Measurements from ENCODE around the gene LPAR4. TPM values are rescaled to one million over a fixed set of nuclear protein-coding genes. Genes with fewer than 3 reads are reported as not detected.

LPAR4 gene
- total and polyA plus RNA-seq, 8 donors, result 0.21 to 10.2 (median 5.2) TPM

DNA sequence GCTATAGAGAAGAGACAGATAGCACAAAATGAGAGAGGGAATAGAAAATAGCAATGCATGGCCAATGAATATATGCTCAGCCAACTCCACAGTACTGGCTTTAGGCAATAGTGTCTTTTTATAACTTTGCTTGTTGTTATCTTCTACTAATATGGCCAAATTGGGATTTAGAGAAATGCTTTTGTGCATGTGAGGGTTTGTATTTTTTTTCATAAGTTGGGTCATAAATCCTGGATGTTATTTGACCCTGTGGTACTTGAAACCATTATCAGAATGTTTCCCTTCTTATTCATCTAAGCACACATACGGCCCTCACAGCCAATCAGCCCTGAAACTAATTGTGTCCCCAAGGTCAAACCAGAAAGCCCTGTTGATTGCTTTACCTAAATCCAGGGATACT, 35.2 kb upstream of the LPAR4 start:
- H3K36me3 ChIP-seq, result no peaks in the 10 kb centered on the region
- intact Hi-C loops (cut with DNase I), result no loop called here
- peaks cover 0 to 6% of the 10 kb centered on the region in 2 donors for H3K27me3 ChIP-seq
- H3K9me3 ChIP-seq, result no peaks in the 10 kb centered on the region
- ATAC-seq, result no peak
- no peaks in the 10 kb centered on the region for H3K4me1 ChIP-seq
- TF ChIP-seq, protein P1, sequence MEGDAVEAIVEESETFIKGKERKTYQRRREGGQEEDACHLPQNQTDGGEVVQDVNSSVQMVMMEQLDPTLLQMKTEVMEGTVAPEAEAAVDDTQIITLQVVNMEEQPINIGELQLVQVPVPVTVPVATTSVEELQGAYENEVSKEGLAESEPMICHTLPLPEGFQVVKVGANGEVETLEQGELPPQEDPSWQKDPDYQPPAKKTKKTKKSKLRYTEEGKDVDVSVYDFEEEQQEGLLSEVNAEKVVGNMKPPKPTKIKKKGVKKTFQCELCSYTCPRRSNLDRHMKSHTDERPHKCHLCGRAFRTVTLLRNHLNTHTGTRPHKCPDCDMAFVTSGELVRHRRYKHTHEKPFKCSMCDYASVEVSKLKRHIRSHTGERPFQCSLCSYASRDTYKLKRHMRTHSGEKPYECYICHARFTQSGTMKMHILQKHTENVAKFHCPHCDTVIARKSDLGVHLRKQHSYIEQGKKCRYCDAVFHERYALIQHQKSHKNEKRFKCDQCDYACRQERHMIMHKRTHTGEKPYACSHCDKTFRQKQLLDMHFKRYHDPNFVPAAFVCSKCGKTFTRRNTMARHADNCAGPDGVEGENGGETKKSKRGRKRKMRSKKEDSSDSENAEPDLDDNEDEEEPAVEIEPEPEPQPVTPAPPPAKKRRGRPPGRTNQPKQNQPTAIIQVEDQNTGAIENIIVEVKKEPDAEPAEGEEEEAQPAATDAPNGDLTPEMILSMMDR (IDR thresholded peaks at IDR 0.05), result no peak
- DNase-seq, result no peak
- no peak overlapping the region for H3K27ac ChIP-seq
- H3K4me3 ChIP-seq, result no peak overlapping the region

DNA sequence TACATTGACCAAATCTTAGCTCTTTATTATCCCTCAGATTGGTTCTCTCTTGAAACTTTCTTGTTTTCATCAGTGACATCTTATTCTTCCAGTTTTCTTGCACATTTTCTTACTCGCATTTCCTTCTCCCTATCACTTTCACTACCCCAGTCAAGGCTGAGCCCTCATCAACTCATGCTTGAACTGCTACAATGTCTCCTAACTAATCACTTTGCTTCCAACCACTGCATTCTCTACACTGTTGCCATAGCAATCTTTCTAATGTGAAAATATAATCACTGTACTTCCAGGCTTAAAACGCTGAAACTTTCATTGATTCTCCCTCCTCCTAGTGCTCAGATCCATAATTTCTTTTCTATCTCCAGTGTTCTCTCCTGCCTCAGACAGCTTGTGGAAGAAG, 22.2 kb upstream of the LPAR4 start:
- no peak for DNase-seq
- no peaks in the 10 kb centered on the region for H3K4me1 ChIP-seq
- no peaks in the 10 kb centered on the region for H3K36me3 ChIP-seq
- intact Hi-C loops (cut with DNase I), result no loop called here
- no peak overlapping the region for H3K4me3 ChIP-seq
- ATAC-seq, result no peak
- H3K27me3 ChIP-seq, result no peaks in the 10 kb centered on the region
- no peaks in the 10 kb centered on the region for H3K9me3 ChIP-seq
- TF ChIP-seq, protein P1 (IDR thresholded peaks at IDR 0.05), result no peak
- H3K27ac ChIP-seq, result no peak overlapping the region

DNA sequence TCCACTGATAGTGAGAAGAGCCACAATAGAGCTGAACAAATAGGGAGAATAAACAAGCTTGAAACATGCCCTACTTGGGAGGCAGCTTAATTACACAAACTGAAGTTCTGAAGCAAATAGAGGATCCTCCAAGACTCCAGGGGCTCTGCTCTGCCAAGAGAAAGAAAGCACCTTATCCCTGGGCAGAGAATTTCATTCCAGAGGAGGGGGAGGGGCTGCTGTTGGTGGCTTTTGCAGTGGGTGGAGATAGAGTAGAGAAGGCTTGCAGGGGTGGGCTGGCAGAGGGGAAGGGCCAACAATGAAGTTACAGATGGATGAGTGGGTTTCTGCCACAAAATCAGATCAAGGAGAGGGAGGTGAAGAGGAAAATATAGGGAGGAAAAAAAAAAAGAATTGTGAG, 1.0 kb upstream of the LPAR4 start:
- Histone ChIP-seq H3K27ac (no peak overlapping the region), H3K4me3 (no peak overlapping the region), H3K4me1 (no peaks in the 10 kb centered on the region), H3K27me3 (peaks cover 0 to 9% of the 10 kb centered on the region in 2 donors), H3K9me3 (no peaks in the 10 kb centered on the region), H3K36me3 (no peaks in the 10 kb centered on the region)
- TF ChIP-seq, protein P1 (IDR thresholded peaks at IDR 0.05), result no peak
- intact Hi-C loops (cut with DNase I), result no loop called here
- no peak for ATAC-seq
- no peak for DNase-seq

DNA sequence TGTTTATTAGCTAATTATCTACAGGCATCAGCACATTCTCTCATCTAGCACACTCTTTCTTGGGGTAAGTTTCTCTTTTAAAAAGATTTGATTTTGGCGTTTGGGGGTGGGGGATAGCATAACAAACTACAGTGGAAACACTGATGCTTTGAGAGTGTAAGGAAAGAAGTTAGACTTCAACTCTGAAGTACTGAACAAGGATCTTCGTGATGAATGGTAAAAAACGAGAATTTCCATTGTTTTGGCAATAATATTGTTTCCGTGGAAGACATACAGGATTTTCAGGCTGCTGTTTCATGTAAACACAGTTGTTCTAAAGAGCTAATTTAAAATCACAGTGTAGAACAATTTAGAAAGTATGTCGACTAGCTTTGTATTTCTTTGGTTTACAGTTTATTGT, 451 bp downstream of the LPAR4 start:
- Histone ChIP-seq H3K27me3 (peaks cover 0 to 9% of the 10 kb centered on the region in 2 donors), H3K36me3 (no peaks in the 10 kb centered on the region), H3K27ac (no peak overlapping the region), H3K4me3 (no peak overlapping the region), H3K9me3 (no peaks in the 10 kb centered on the region), H3K4me1 (no peaks in the 10 kb centered on the region)
- intact Hi-C loops (cut with DNase I), result no loop called here
- ATAC-seq (no peak), DNase-seq (peak in 1 of 4 donors; percentile 2)
- TF ChIP-seq, protein P1 (IDR thresholded peaks at IDR 0.05), result no peak

DNA sequence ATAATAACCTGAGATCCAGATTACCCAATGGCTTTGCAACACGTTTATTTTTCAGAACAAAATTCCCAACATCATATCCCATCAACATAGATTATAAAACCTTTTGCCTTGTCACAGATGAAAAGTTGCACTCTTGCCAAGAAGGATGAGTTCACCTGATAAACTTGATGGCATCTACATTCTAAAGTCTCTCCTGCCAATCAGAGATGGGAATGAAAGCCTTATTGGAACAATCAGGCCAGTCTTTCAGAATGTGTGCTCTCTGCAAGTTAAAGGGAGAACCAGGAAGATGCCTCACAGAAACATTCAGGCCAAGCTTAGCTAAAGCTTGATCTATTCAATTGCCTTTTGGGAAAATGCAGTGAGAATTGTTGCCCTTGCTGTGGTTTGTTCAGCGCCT, 1.3 kb downstream of the LPAR4 start:
- Histone ChIP-seq H3K4me3 (no peak overlapping the region), H3K27ac (no peak overlapping the region), H3K27me3 (peaks cover 0 to 9% of the 10 kb centered on the region in 2 donors), H3K36me3 (no peaks in the 10 kb centered on the region), H3K9me3 (no peaks in the 10 kb centered on the region), H3K4me1 (no peaks in the 10 kb centered on the region)
- intact Hi-C loops (cut with DNase I), result no loop called here
- ATAC-seq (no peak), DNase-seq (no peak)
- TF ChIP-seq, protein P1 (IDR thresholded peaks at IDR 0.05), result no peak

Measured in left lung (tissue), 10 donors.